ENCODE data around the gene TFDP1.

DNA sequence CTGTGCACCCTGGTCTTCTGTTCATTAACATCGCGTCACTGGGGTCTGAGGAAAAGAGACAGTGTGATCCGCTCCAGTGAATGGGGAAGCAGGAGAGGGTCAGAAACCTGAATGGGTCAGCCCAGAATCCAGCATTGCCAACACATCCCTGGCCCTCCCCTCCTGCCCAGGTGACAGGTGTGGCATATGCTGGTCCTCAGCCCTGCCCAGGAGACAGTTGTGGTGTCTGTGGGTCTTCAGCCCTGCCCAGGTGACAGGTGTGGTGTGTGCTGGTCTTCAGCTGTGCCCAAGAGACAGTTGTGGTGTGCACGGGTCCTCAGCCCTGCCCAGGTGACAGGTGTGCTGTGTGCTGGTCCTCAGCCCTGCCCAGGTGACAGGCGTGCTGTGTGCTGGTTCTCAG, 8.0 kb downstream of the TFDP1 start:
- TF ChIP-seq, protein P1, sequence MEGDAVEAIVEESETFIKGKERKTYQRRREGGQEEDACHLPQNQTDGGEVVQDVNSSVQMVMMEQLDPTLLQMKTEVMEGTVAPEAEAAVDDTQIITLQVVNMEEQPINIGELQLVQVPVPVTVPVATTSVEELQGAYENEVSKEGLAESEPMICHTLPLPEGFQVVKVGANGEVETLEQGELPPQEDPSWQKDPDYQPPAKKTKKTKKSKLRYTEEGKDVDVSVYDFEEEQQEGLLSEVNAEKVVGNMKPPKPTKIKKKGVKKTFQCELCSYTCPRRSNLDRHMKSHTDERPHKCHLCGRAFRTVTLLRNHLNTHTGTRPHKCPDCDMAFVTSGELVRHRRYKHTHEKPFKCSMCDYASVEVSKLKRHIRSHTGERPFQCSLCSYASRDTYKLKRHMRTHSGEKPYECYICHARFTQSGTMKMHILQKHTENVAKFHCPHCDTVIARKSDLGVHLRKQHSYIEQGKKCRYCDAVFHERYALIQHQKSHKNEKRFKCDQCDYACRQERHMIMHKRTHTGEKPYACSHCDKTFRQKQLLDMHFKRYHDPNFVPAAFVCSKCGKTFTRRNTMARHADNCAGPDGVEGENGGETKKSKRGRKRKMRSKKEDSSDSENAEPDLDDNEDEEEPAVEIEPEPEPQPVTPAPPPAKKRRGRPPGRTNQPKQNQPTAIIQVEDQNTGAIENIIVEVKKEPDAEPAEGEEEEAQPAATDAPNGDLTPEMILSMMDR (conservative IDR thresholded peaks at IDR 0.05; ENCODE audit: low read length): no peak
- TF ChIP-seq EZH2phosphoT487 (IDR thresholded peaks at IDR 0.05; ENCODE audit: borderline replicate concordance, low read depth, low read length): no peak
